Heart left ventricle (tissue), 13 donors: Measurements from ENCODE around the gene ARHGEF11.

Source experiments
- CTCF ChIP-seq, 12 donors: fragments of 200-600 bp; sonication (generic) in 4 of 12; IDR thresholded peaks; one replicate each; pipeline versions ENCODE4 v1.5.0 to v1.8.0; 2018 to 2022; ENCODE audit warnings: antibody characterized with exemption in 12 of 12, mild to moderate bottlenecking in 5 of 12
- POLR2A ChIP-seq, 2 donors: fragments of 450-650 bp; IDR thresholded peaks; one replicate each; pipeline ENCODE4 v1.6.1; 2017; ENCODE audit warnings: antibody characterized with exemption in 2 of 2, mild to moderate bottlenecking in 2 of 2, moderate library complexity in 2 of 2
- donor health status: ischemic (EF 13 %, LVEDD 7.1; RV severe dilation, severe dysfunction).
- donor health status: DM: no; HTN: yes; CAD: no.
- donor health status: DM: no; HTN: no; CAD: no.
- donor health status: ischemic (EF 25% LVEDD 6.9; RV normal size, moderate dysfunction).
- donor health status: ischemic (EF 25% LVEDD 5.7; RV mildly dilated, moderate dysfunction).
- donor health status: ischemic (EF 35%, LVEDD 5.7; RV mildly dilated, moderate dysfunction).
- donor health status: nonischemic (EF 11% LVEDD 7.7; RV severe dilation, severe dysfunction).
- donor health status: DM: yes; HTN: yes; CAD: no.
- donor health status: PGD.
- donor health status: ischemic (EF 29% LVEDD 5.4; RV normal size, mild dysfunction).
- donor health status: nonischemic (EF 23%, LVEDD 6.1; RV moderate dilation, normal function).

DNA sequence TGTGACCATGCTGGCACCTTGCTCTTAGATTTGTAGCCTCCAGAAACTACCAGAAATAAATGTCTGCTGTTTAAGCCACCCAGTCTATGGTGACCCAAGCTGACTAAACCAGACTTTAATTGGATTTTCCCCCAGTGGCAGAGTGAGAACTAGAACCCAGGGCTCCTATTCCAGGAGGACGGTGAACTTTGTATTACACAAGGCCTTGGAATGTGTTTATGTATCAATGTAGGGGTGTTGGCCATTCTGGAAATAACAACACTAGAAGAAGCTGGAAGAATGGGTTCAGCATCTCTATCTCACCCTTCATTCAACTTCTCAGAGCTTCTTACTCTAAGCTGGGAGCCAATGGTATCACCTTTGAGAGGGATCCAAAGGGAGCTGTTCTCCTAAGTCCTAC is 37.0 kb downstream of the ARHGEF11 start:
- TF ChIP-seq CTCF (IDR thresholded peaks at IDR 0.05): no peak
- TF ChIP-seq POLR2A (IDR thresholded peaks at IDR 0.05): no peak
